Measurements from ENCODE around the gene UBE2B.
"Not testable (repeated sequence)": the region's sequence is repeated elsewhere in the genome, so short reads cannot be mapped to it uniquely, and the experiment has no call there.

UBE2B gene

GRCh38 chr5:134403951-134404350 lies 32.6 kb downstream of the UBE2B start:
- DNase-seq, result no peak

GRCh38 chr5:134406390-134406789 lies 35.0 kb downstream of the UBE2B start:
- DNase-seq, result no peak

GRCh38 chr5:134409321-134409720 lies 38.0 kb downstream of the UBE2B start:
- no peak for DNase-seq

- no peak for DNase-seq
Measured at GRCh38 chr5:134410822-134411221, 39.5 kb downstream of the UBE2B start.

- no peak for DNase-seq
Measured at GRCh38 chr5:134411228-134411545, 39.8 kb downstream of the UBE2B start.

GRCh38 chr5:134411546-134412266 lies 40.3 kb downstream of the UBE2B start, which contains the start of gene CDKN2AIPNL:
TSS of gene CDKN2AIPNL (minus strand) at chr5:134411881. CDS start at chr5:134411854, 27 bp downstream.
- peak; percentile 88 for DNase-seq

GRCh38 chr5:134413046-134413445 lies 41.7 kb downstream of the UBE2B start:
- no peak for DNase-seq

GRCh38 chr5:134417707-134418106 lies 46.3 kb downstream of the UBE2B start:
- no peak for DNase-seq

GRCh38 chr5:134418958-134419357 lies 47.6 kb downstream of the UBE2B start:
- DNase-seq, result no peak

GRCh38 chr5:134420343-134420742 lies 49.0 kb downstream of the UBE2B start:
- DNase-seq, result no peak

- DNase-seq, result not testable (repeated sequence)
Measured at GRCh38 chr5:134421038-134421437, 49.7 kb downstream of the UBE2B start.

- no peak for DNase-seq
Measured at GRCh38 chr5:134422791-134423365, 51.5 kb downstream of the UBE2B start.

GRCh38 chr5:134423376-134423775 lies 52.0 kb downstream of the UBE2B start:
- DNase-seq, result no peak

- DNase-seq, result no peak
Measured at GRCh38 chr5:134426361-134426760, 55.0 kb downstream of the UBE2B start.

GRCh38 chr5:134427540-134428041 lies 56.2 kb downstream of the UBE2B start:
- no peak for DNase-seq

- no peak for DNase-seq
Measured at GRCh38 chr5:134430001-134430569, 58.7 kb downstream of the UBE2B start.

GRCh38 chr5:134432174-134432573 lies 60.8 kb downstream of the UBE2B start:
- no peak for DNase-seq

GRCh38 chr5:134432677-134433359 lies 61.4 kb downstream of the UBE2B start:
- no peak for DNase-seq

- no peak for DNase-seq
Measured at GRCh38 chr5:134435560-134435959, 64.2 kb downstream of the UBE2B start.

- peak; percentile 67 for DNase-seq
Measured at GRCh38 chr5:134436523-134437339, 65.4 kb downstream of the UBE2B start.

- DNase-seq, result no peak
Measured at GRCh38 chr5:134437340-134437846, 66.0 kb downstream of the UBE2B start.

GRCh38 chr5:134437847-134438581 lies 66.6 kb downstream of the UBE2B start:
- DNase-seq, result no peak
